Activated T-cell treated with anti-CD3 and anti-CD28 coated beads, Interleukin-2, amount 50 U/mL, for 24 hours (primary cell): Measurements from ENCODE around the gene PREPL.
A peak's percentile ranks its signal among the peaks of the same experiment; 100 is the strongest.

Experiments
- DNase-seq: peaks from one replicate; pipeline ENCODE4 v3.0.0-alpha.2; 2020
- H3K27ac Mint-ChIP-seq: 2 replicates; pipeline ENCODE4 v1.8.0; 2020; ENCODE audit warnings: mild to moderate bottlenecking, mixed read lengths
- H3K27me3 Mint-ChIP-seq: 2 replicates; pipeline ENCODE4 v1.8.0; 2020; ENCODE audit warnings: mixed read lengths
- H3K36me3 Mint-ChIP-seq: 2 replicates; pipeline ENCODE4 v1.8.0; 2020; ENCODE audit warnings: low read depth, mixed read lengths
- H3K4me1 Mint-ChIP-seq: 2 replicates; pipeline ENCODE4 v1.8.0; 2020; ENCODE audit warnings: low read depth, mixed read lengths
- H3K4me3 Mint-ChIP-seq: 2 replicates; pipeline ENCODE4 v1.8.0; 2020; ENCODE audit warnings: mild to moderate bottlenecking, moderate library complexity, mixed read lengths
- H3K9me3 Mint-ChIP-seq: 2 replicates; pipeline ENCODE4 v1.8.0; 2020; ENCODE audit warnings: mixed read lengths

The PREPL gene

GRCh38 chr2:44360749-44361329, 455 bp downstream of the PREPL start:
- Mint-ChIP-seq H3K4me1 (peaks cover 60% of the 10 kb centered on the region), H3K27ac (peak overlapping the region; percentile 100), H3K4me3 (peak overlapping the region; percentile 90), H3K27me3 (no peaks in the 10 kb centered on the region), H3K36me3 (peaks cover 45% of the 10 kb centered on the region), H3K9me3 (no peaks in the 10 kb centered on the region)
- DNase-seq, result no peak

GRCh38 chr2:44358503-44358902, 2.8 kb downstream of the PREPL start:
- H3K36me3 Mint-ChIP-seq, result peaks cover 52% of the 10 kb centered on the region
- H3K4me1 Mint-ChIP-seq, result peaks cover 47% of the 10 kb centered on the region
- no peak for DNase-seq
- no peaks in the 10 kb centered on the region for H3K9me3 Mint-ChIP-seq
- peak overlapping the region; percentile 27 for H3K4me3 Mint-ChIP-seq
- H3K27ac Mint-ChIP-seq, result no peak overlapping the region
- H3K27me3 Mint-ChIP-seq, result no peaks in the 10 kb centered on the region

GRCh38 chr2:44354761-44355160, 6.5 kb downstream of the PREPL start:
- H3K4me3 Mint-ChIP-seq, result no peak overlapping the region
- peaks cover 48% of the 10 kb centered on the region for H3K4me1 Mint-ChIP-seq
- H3K27me3 Mint-ChIP-seq, result no peaks in the 10 kb centered on the region
- DNase-seq, result no peak
- H3K27ac Mint-ChIP-seq, result no peak overlapping the region
- H3K36me3 Mint-ChIP-seq, result peaks cover 44% of the 10 kb centered on the region
- no peaks in the 10 kb centered on the region for H3K9me3 Mint-ChIP-seq

DNA sequence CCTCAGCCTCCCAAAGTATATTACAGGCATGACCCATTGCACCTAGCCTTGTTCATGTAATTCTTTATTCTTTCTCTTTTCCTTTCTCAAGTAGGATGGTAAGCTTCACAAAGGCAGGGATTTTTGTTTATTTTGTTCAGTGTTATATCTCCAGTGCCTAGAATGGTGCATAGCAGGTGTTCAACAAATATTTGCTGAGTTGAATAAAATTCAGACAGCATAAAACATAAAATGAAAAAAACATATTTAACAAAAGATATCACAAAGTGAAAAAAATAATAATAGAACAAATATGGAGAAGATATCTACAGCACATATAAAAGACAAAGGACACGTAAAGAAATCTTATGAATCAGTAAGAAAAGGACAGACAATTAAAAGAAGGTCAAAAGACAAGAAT, 8.8 kb downstream of the PREPL start:
- H3K36me3 Mint-ChIP-seq, result peaks cover 49% of the 10 kb centered on the region
- no peaks in the 10 kb centered on the region for H3K27me3 Mint-ChIP-seq
- peaks cover 36% of the 10 kb centered on the region for H3K4me1 Mint-ChIP-seq
- H3K9me3 Mint-ChIP-seq, result no peaks in the 10 kb centered on the region
- H3K4me3 Mint-ChIP-seq, result no peak overlapping the region
- no peak overlapping the region for H3K27ac Mint-ChIP-seq
- DNase-seq, result no peak

DNA sequence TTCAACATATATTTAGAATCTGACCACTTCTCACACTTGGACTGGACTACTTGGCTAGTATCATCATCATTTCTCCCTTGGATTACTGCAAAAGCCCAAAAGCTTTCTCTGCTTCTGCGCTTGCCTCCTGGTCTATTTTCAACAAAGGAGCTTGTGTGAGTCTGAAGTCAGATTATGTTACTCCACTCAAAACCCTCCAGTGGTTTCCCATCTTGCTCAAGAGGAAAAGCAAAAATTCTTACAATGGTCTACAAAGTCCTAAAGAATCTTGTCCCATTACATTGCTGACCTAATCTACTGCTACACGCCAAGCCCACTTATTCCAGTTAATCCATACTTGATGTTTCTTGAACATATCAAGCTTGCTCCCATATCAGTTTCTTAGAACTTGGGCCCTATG, 9.6 kb downstream of the PREPL start:
- Mint-ChIP-seq H3K27me3 (no peaks in the 10 kb centered on the region), H3K4me1 (peaks cover 30% of the 10 kb centered on the region), H3K9me3 (no peaks in the 10 kb centered on the region), H3K27ac (no peak overlapping the region), H3K4me3 (no peak overlapping the region), H3K36me3 (peaks cover 43% of the 10 kb centered on the region)
- DNase-seq, result no peak

DNA sequence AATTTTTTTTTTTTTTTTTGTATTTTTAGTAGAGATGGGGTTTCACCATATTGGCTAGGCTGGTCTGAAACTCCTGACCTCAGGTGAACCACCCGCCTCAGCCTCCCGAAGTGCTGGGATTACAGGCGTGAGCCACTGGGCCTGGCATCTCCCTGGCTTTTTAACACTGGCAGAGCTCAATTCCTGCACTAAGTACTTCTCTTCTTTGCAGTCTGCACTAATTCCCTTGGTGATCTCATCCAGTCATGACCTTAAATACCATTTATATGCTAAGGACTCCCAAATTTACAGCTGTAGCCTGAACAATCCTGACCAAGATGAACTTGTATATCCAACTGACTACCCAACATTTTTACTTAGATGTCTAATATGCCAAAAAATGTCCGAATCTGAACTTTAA, 10.2 kb downstream of the PREPL start:
- no peak for DNase-seq

DNA sequence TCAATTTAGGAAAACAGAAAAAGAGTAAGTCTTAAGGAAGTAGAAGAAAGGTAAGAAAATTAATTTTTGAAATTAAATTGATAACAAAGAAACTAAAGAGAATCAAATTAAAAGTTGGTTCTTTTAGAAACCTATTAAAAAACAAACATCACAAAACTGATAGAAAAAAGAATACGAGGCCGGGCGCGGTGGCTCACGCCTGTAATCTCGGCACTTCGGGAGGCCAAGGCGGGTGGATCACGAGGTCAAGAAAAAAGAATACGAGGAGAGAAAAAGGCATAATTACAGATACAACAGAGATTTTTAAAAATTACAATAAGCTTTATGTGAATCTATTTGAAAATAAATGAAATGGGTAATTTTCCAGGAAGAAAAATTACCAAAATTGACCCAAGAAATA, 11.8 kb downstream of the PREPL start:
- Mint-ChIP-seq H3K4me3 (no peak overlapping the region), H3K36me3 (peaks cover 42% of the 10 kb centered on the region), H3K4me1 (peaks cover 23% of the 10 kb centered on the region)

More for the DNA sequence above, 10.2 kb downstream of the PREPL start:
- Mint-ChIP-seq H3K27me3 (no peaks in the 10 kb centered on the region), H3K4me3 (no peak overlapping the region), H3K4me1 (peaks cover 26% of the 10 kb centered on the region), H3K27ac (no peak overlapping the region), H3K36me3 (peaks cover 44% of the 10 kb centered on the region), H3K9me3 (no peaks in the 10 kb centered on the region)

GRCh38 chr2:44348400-44348799, 12.9 kb downstream of the PREPL start:
- Mint-ChIP-seq H3K9me3 (no peaks in the 10 kb centered on the region), H3K36me3 (peaks cover 43% of the 10 kb centered on the region), H3K4me3 (no peak overlapping the region), H3K27me3 (no peaks in the 10 kb centered on the region), H3K27ac (no peak overlapping the region), H3K4me1 (peaks cover 23% of the 10 kb centered on the region)
- no peak for DNase-seq

More for the DNA sequence above, 11.8 kb downstream of the PREPL start:
- Mint-ChIP-seq H3K27ac (no peak overlapping the region), H3K9me3 (no peaks in the 10 kb centered on the region), H3K27me3 (no peaks in the 10 kb centered on the region)
- DNase-seq, result no peak

- DNase-seq, result no peak
- H3K27ac Mint-ChIP-seq, result no peak overlapping the region
- H3K4me1 Mint-ChIP-seq, result peaks cover 21% of the 10 kb centered on the region
- no peaks in the 10 kb centered on the region for H3K27me3 Mint-ChIP-seq
- peaks cover 45% of the 10 kb centered on the region for H3K36me3 Mint-ChIP-seq
- no peak overlapping the region for H3K4me3 Mint-ChIP-seq
- no peaks in the 10 kb centered on the region for H3K9me3 Mint-ChIP-seq
These were observed 13.8 kb downstream of the PREPL start for GRCh38 chr2:44347526-44347925.

DNA sequence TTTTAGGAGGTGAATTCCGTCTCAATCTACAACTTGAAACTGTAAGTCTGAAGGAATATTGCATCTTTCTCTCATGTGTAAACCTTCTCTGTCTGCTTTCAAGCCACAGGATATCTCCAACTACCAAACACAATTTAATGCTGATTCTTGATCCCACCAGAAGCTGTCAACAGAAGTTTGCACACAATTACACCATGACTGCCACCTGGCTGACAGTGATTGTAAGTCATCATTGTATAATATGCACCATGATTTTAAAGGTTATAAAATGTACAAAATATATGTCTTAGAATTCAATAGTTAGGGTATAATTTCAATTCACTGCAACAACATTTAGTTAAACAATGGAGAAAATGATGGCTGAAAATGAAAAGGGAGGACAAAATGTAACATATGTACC, 18.4 kb downstream of the PREPL start:
- Mint-ChIP-seq H3K27ac (no peak overlapping the region), H3K27me3 (no peaks in the 10 kb centered on the region), H3K36me3 (peaks cover 60% of the 10 kb centered on the region), H3K4me3 (no peak overlapping the region), H3K4me1 (no peaks in the 10 kb centered on the region), H3K9me3 (no peaks in the 10 kb centered on the region)
- no peak for DNase-seq

- H3K36me3 Mint-ChIP-seq, result peaks cover 79% of the 10 kb centered on the region
- H3K9me3 Mint-ChIP-seq, result no peaks in the 10 kb centered on the region
- no peak for DNase-seq
- H3K4me3 Mint-ChIP-seq, result no peak overlapping the region
- H3K27ac Mint-ChIP-seq, result no peak overlapping the region
- no peaks in the 10 kb centered on the region for H3K27me3 Mint-ChIP-seq
- H3K4me1 Mint-ChIP-seq, result peaks cover 9% of the 10 kb centered on the region
These were observed 25.3 kb downstream of the PREPL start for GRCh38 chr2:44335806-44336538.

GRCh38 chr2:44333994-44334393, 27.3 kb downstream of the PREPL start:
- no peaks in the 10 kb centered on the region for H3K27me3 Mint-ChIP-seq
- no peaks in the 10 kb centered on the region for H3K9me3 Mint-ChIP-seq
- DNase-seq, result no peak
- peaks cover 87% of the 10 kb centered on the region for H3K36me3 Mint-ChIP-seq
- H3K4me1 Mint-ChIP-seq, result peaks cover 15% of the 10 kb centered on the region
- H3K4me3 Mint-ChIP-seq, result no peak overlapping the region
- H3K27ac Mint-ChIP-seq, result no peak overlapping the region

DNA sequence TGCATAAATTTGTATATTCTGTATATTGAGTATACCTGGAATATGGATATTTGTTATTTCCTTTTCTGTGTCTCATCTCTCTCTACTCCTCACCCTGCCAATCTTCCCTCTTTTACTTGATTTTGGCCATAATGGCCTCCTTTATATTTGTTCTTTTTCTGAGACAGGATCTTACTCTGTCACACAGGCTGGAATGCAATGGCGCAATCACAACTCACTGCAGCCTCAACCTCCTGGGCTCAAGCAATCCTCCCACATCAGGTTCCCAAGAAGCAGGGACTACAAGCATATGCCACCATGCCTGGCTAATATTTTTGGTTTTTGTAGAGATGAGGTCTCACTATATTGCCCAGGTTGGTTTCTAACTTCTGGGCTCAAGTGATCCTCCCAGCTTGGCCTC, 30.5 kb downstream of the PREPL start:
- H3K27ac Mint-ChIP-seq, result no peak overlapping the region
- peaks cover 10% of the 10 kb centered on the region for H3K4me1 Mint-ChIP-seq
- H3K36me3 Mint-ChIP-seq, result peaks cover 86% of the 10 kb centered on the region
- no peak for DNase-seq
- H3K9me3 Mint-ChIP-seq, result no peaks in the 10 kb centered on the region
- no peak overlapping the region for H3K4me3 Mint-ChIP-seq
- no peaks in the 10 kb centered on the region for H3K27me3 Mint-ChIP-seq

- no peak for DNase-seq
- H3K4me1 Mint-ChIP-seq, result peaks cover 6% of the 10 kb centered on the region
- no peak overlapping the region for H3K4me3 Mint-ChIP-seq
- H3K27me3 Mint-ChIP-seq, result no peaks in the 10 kb centered on the region
- H3K27ac Mint-ChIP-seq, result no peak overlapping the region
- H3K36me3 Mint-ChIP-seq, result peaks cover 89% of the 10 kb centered on the region
- no peaks in the 10 kb centered on the region for H3K9me3 Mint-ChIP-seq
These were observed 32.0 kb downstream of the PREPL start for GRCh38 chr2:44329343-44329742.

GRCh38 chr2:44328750-44329149, 32.5 kb downstream of the PREPL start:
- Mint-ChIP-seq H3K36me3 (peaks cover 89% of the 10 kb centered on the region), H3K9me3 (no peaks in the 10 kb centered on the region), H3K4me3 (no peak overlapping the region), H3K27ac (peak overlapping the region; percentile 41), H3K4me1 (peaks cover 6% of the 10 kb centered on the region), H3K27me3 (no peaks in the 10 kb centered on the region)
- no peak for DNase-seq
